Testis (tissue), 2 donors: Measurements from ENCODE around the gene NKIRAS1.

Experiments
- CTCF ChIP-seq, 3 experiments: fragments of 450-650 bp in 2 of 3; fragments of 200-600 bp in 1 of 3; sonication (generic) in 1 of 3; IDR thresholded peaks; one replicate each; pipeline ENCODE4 v1.5.1; 2016 to 2019; ENCODE audit warnings: antibody characterized with exemption in 3 of 3, mild to moderate bottlenecking in 2 of 3, moderate library complexity in 1 of 3
- POLR2A ChIP-seq: fragments of 450-650 bp; IDR thresholded peaks from one replicate; pipeline ENCODE4 v1.6.1; 2017; ENCODE audit warnings: antibody characterized with exemption, mild to moderate bottlenecking, moderate library complexity

GRCh38 chr3:23949784-23950183 is 33.0 kb upstream of the NKIRAS1 start:
- TF ChIP-seq CTCF (IDR thresholded peaks at IDR 0.05) (no peak), POLR2A (no peak)
